ENCODE measurements around the gene PLA2R1.
"Not testable (repeated sequence)": the region's sequence is repeated elsewhere in the genome, so short reads cannot be mapped to it uniquely, and the experiment has no call there.

PLA2R1 gene

GRCh38 chr2:159976527-159977160 is 85.8 kb downstream of the PLA2R1 start:
- no peak for DNase-seq

GRCh38 chr2:159973325-159973724 is 89.1 kb downstream of the PLA2R1 start:
- DNase-seq: no peak

GRCh38 chr2:159971365-159972152 is 90.9 kb downstream of the PLA2R1 start:
- no peak for DNase-seq

GRCh38 chr2:159970548-159970947 is 91.9 kb downstream of the PLA2R1 start:
- DNase-seq: not testable (repeated sequence)

- peak; percentile 21 to 31 for DNase-seq
Observed at GRCh38 chr2:159968279-159968900, 94.0 kb downstream of the PLA2R1 start.

- DNase-seq: no peak
Observed at GRCh38 chr2:159963700-159964099, 98.7 kb downstream of the PLA2R1 start.

- DNase-seq: not testable (repeated sequence)
Observed at GRCh38 chr2:159962513-159962912, 99.9 kb downstream of the PLA2R1 start.

- DNase-seq: no peak
Observed at GRCh38 chr2:159961451-159961850, 101.0 kb downstream of the PLA2R1 start.

GRCh38 chr2:159961037-159961436 is 101.4 kb downstream of the PLA2R1 start:
- DNase-seq: no peak

GRCh38 chr2:159960414-159960813 is 102.0 kb downstream of the PLA2R1 start:
- DNase-seq: no peak

- no peak for DNase-seq
Observed at GRCh38 chr2:159959136-159959535, 103.3 kb downstream of the PLA2R1 start.

- no peak for DNase-seq
Observed at GRCh38 chr2:159953136-159953823, 109.1 kb downstream of the PLA2R1 start.

GRCh38 chr2:159946326-159946999 is 116.0 kb downstream of the PLA2R1 start:
- no peak for DNase-seq

GRCh38 chr2:159944874-159945273 is 117.5 kb downstream of the PLA2R1 start:
- no peak for DNase-seq

GRCh38 chr2:159942146-159942545 is 120.3 kb downstream of the PLA2R1 start:
- DNase-seq: no peak

GRCh38 chr2:159941729-159942128 is 120.7 kb downstream of the PLA2R1 start:
- no peak for DNase-seq

GRCh38 chr2:159939946-159940345 is 122.5 kb downstream of the PLA2R1 start:
- no peak for DNase-seq

GRCh38 chr2:159938395-159938794 is 124.0 kb downstream of the PLA2R1 start:
- DNase-seq: no peak

- DNase-seq: no peak
Observed at GRCh38 chr2:159936471-159936870, 125.9 kb downstream of the PLA2R1 start.

- DNase-seq: no peak
Observed at GRCh38 chr2:159933727-159934049, 128.7 kb downstream of the PLA2R1 start.

- DNase-seq: no peak
Observed at GRCh38 chr2:159933040-159933726, 129.2 kb downstream of the PLA2R1 start.

GRCh38 chr2:159926695-159927094 is 135.7 kb downstream of the PLA2R1 start:
- DNase-seq: no peak

Data from activated T-cell treated with anti-CD3 and anti-CD28 coated beads, Interleukin-2, amount 50 U/mL, for 48 hours (primary cell).